CD4-positive, alpha-beta T cell treated with Interleukin-10 for 1 hour (primary cell): ENCODE measurements around the gene PGM5.
"Not testable (repeated sequence)": the region's sequence is repeated elsewhere in the genome, so short reads cannot be mapped to it uniquely, and the experiment has no call there.

Source experiments
- DNase-seq: peaks from one replicate; pipeline ENCODE4 v3.0.0-alpha.2; 2020

PGM5 gene

GRCh38 chr9:68383894-68384293 lies 27.5 kb downstream of the PGM5 start:
- not testable (repeated sequence) for DNase-seq

DNA sequence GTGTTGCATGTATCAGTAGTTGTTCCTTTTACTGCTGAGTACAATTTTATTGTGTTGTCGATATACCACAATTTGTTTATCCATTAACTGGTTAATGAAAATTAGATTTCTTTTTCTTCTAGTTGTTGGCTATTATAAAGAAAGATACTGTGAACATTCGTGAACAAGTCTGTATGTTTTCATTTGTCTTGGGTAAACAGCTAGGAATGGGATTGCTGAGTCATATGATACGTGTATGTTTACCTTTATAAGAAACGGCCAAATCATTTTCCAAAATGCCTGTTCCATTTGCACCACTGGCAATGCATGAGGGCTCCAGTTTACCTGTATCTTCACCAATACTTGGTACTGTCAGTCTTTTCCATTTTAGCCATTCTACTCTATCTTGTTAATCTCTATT lies 33.1 kb downstream of the PGM5 start:
- not testable (repeated sequence) for DNase-seq

GRCh38 chr9:68390737-68391136 lies 34.3 kb downstream of the PGM5 start:
- not testable (repeated sequence) for DNase-seq

DNA sequence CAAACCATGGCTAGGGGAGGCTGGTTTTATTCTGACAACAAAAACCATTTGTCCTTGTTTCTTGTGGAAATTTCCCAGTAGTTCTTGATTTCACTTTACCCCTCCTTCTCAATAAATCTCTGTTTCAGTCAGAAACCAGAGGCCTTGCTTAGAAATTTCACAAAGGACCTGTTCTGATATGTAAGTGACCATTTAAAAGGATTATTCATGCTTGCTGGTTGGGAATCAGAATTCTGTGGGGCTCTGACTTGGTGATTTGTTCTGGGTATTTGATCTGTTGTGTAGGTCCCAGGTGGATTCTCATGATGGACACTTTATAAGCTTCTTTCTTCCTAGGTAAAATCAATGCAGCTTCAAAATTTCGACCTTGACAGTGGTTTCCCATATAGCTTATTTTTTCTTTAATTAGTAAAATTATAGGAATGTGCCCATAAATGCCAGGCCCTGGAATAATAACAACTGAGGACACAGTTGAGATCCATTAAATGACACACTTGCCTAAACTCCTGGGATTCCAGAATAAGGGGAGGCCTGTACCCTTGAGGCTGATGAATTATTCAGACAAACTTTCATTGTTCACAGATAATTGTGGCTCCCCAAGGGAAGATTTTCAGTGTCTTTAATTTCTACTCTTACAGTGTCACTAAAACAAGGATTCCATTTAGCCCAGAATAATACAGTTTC lies 40.1 kb downstream of the PGM5 start:
- DNase-seq = not testable (repeated sequence)

DNA sequence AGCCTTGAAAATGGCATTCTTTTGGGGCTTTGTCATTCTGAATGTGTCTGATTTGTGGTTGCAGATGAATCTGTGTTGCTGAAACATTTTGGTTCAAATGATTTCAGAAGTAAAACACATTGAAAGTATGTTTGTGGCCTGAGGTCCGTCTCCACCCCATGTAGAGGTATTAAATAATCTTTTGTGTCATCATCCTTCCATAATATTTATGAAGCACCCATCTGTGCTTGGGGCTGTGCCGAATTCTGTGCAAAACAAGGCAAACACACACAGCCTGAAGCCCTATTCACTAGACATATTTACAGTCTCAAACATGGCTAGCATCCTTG lies 40.6 kb downstream of the PGM5 start:
- not testable (repeated sequence) for DNase-seq

DNA sequence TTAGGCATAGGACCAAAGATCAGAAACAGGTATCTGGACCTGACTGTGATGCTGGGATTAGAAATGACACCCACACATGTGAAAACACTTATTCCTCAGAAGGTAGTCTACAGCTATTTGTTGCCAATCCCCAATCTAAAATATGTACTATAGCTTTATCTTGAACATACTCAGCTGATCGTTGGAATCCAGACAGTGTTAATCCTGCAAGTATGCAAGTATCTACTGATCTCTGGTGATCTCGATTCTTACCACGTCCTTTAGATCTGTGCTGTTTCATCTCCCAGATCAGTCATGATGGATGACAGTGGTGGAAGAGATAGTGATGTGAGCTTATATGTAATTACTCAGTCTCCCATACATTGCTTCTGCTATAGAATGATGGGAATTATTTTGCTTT lies 41.4 kb downstream of the PGM5 start:
- not testable (repeated sequence) for DNase-seq

- not testable (repeated sequence) for DNase-seq
Observed at GRCh38 chr9:68398324-68398723, 41.9 kb downstream of the PGM5 start.

DNA sequence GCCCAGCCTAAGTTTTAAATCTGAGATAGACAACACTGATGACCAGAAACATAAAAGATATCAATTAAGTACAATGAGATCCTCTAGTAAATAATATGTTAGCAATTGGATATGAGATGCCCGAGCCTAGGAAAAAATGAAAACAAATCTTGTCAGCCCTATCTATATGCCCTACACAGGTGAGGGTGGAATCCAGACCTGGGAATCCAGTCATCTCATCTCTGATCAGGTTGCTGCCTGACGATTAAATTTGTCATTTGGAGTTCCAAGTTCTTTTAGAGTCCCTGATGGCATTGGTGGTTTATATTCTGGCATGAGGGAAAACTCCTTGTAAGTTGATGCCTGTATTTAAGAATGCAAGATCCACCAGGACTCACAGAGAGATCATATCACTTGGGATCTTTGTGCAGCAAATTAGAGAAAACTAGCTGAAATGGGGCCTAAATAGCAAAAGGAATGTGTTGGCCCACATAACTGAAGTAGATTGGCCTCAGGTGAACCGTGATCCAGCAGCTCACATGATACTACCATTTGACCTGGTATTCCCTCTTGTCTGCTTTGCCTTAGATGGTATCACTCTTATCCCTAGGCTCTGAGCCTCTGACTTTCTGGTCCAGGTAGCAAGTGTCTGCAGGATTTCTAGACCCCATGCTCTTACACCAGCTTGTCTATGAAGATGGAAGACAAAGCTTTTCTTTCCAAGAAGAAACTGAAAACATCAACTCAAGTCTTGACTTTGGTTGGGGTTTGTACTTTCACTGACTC lies 48.2 kb downstream of the PGM5 start:
- DNase-seq = not testable (repeated sequence)

DNA sequence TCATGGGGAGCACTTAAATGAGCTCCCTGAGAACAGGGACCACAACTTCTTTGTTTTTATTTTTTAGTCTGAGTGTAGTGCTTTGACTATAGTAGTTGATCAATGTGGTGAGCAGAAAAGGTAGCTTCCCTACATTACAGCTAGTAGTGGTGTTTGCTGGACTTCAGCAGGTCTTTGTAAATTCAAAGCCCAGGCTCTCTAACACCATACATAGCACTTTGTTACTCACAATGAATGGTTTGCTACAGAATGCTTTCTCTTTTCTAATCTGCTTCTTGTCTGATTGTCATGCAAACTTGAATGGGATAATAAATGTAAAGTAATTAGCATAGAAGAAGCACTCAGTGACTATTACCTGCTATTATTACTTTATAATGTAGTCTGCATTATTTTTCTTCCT lies 55.5 kb downstream of the PGM5 start:
- not testable (repeated sequence) for DNase-seq

DNA sequence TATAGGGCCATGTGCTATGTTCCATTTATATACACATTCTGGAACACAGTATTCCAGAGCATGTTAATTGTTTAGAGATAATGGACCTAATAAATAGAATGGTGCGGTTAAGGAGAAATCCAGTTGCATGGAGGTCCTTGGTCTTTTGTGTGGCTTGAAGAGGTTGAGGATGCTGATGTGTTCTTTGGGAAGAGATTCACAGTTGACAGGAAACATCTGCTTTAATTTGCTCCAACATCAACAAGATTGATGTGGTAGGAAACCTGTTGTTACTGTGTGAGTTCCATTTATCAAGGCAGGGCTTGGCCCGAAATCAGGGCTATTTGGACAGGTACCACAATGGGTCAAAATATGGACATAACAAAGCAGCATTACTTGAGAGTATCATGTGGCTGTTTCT lies 56.3 kb downstream of the PGM5 start:
- not testable (repeated sequence) for DNase-seq

DNA sequence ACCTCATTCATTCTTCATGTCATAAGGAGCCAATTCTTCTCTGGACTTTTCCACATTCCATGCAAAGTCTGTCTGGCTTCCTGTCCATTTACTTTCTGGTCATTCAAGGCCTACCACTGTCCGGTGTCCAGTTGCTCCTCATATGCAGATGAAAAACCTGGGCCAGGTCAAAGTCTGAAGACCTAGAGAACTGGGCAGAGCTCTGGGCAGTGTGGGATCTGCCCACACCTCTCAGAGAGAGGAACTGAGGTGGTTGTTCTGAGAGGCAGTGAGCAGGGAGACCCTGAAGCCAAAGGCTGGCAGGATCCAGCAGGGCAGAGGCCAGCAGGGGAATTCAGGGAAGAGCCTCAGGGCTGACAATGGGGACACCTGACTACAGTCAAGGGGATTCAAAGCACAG lies 58.7 kb downstream of the PGM5 start:
- not testable (repeated sequence) for DNase-seq

DNA sequence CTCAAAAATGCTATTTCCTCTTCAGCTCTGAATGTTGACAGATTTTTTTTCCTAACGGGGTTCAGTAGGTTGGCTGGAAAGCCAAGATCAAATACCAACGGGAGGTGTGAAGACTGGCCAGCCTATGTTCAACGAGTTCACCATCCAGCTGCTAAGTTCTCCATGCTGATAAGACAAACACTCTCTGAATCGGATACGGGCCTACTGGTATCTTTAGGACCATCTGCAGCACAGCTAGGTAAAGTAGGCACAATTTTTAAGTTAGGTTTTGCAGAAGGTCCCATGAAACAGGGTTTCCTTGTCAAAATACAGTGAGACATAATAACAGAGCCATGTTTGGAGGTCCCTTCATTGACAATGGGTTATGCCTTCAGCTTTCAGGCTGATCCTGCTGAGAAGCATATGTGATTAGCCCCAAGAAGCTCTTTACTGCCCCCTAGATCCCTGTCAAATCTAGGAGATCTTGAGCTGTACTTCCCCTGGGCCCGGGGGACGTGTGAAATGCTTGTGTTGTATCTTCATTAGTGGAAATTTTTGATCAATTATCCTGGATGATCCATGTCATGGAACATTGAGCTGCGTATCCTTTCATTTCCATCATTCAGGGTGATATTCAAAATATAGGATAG lies 60.6 kb downstream of the PGM5 start:
- DNase-seq = no peak

- DNase-seq = no peak
Observed at GRCh38 chr9:68417762-68418161, 61.4 kb downstream of the PGM5 start.

DNA sequence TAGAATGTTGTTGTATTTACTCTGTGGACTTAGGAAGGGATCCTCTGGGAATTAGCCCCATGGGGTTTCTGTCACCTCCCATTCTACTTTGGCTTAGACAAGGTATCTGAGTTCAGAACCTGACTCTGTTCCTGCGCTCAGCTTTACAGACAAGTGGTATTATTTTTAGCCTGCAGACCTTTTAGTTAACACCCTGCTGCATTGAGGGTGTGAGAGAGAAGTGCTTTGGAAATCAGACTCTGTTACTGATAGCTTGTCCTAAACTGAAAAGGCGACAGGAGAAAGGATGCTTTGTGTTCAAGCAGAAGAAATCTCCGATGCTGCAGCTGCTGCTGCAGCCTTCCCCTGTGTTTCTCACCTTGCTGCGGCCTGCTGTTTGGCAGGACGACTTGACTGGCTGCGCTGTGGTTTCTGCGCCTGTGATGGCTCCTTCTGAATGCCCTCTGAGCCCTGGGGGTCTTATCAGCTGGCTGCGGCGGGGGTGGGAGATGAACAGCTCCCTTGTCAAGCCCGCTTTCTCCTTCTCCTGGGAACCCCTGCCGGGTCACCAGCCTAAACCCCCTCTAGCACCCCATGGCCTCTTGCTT lies 61.9 kb downstream of the PGM5 start:
- DNase-seq = no peak

DNA sequence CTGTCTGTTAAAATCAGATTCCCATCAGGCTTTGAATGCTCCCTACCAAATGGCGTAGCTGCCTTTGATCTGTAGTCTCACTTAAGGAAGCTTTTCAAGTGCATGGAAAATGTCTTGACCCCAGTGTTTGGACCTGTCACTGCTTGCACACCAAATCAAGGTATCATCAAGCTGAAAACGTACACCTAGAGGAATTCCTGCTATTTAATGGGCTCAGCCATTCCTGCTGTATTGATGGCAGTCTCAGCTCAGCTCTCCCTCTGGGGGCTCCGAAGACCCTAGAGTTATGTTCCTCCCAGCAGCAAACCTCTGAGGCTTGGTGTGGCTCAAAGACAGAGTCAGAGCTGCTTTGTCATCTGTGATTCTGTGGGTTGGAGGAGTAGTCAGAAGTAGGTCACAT lies 63.5 kb downstream of the PGM5 start:
- no peak for DNase-seq

GRCh38 chr9:68426755-68427154 lies 70.3 kb downstream of the PGM5 start:
- DNase-seq = no peak

DNA sequence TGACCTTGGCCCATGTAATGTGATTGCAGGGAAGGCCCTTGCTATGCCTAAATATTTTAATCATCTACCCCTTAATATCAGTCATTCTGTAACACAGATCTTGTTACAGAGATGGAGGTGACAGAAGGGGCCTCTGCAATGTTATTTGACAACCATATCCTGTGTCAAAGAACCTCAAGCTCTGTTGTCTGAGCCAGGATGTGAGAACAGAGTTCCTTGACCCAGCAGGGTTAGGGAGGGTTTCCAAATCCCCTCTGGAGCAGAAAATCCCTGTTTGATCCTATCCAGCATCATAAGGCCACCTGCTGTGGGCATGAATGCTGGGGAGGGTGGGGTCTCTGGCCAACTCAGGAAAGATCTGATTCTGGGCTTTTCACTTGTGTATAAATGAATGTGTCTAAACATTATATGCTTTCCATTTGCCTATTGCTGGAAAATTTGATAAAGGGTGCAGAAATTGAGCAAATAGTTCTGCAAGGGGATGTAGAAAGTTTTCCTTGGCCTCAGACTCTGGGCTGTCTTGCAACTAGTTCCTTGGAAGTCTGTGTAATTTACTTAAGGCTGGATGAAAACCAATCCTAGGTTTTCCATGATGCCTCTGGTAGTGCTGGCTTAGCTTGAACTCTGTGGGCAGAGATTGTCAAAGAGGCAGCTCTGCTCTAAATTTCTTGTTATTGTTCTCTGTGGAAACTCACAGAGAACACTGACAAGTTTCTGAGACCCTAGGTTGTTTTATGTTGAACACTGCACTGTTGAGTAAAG lies 71.0 kb downstream of the PGM5 start:
- no peak for DNase-seq

DNA sequence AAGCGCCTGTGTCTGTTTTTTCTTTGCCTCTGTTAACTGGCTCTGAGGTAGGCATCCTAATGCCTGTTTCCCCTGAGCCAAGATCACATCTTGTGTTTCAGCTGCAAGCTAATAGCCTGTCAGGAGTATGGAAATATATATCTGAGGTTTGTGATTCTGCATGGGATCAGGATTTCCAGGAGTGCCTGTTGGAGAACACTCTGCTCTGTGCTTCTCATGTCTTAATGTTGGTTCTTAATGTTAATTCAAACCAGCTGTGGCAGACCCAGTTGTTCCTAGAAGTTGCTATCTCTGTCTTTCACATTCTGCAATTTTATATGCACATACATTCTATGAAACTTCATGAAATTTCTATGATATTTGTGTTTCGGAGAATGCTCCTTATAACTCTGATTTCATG lies 72.1 kb downstream of the PGM5 start:
- DNase-seq = no peak

DNA sequence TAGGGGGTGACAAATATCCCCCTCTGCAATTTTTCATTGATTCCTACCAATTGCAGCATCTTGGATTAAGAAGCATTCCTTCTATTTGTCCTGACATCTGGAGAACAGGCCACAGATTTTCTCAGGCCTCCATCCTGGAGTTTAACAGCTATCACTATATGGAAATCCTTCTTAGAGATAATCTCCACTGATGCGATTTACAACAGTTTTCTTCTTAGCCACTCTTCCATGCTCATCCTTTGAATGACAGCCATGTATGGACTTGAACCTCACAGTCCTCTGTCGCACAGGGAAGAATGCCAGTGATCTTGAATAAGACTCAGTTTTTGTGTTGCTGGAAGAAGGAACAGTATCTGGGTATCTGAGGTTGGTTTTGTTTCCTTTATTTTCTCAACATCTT lies 73.2 kb downstream of the PGM5 start:
- no peak for DNase-seq

DNA sequence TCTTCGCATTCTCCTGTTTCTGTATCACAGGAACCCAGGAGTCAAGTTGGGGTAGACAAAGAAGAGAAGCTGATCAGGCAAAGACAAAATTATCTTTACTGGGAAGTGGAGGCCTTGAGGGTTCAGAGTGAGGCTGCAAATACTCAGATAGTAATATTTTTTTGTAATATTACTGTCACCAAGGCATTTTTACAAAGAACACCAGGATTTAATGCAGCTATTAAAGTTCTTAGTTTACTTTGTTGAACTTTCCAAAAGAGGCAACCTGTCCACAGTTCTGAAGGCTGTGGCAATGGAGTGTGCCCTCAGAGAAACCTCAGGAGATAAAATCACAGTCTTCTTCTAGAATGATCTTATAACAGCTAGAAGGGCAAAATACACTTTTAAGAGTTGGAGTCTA lies 74.9 kb downstream of the PGM5 start:
- DNase-seq = no peak

DNA sequence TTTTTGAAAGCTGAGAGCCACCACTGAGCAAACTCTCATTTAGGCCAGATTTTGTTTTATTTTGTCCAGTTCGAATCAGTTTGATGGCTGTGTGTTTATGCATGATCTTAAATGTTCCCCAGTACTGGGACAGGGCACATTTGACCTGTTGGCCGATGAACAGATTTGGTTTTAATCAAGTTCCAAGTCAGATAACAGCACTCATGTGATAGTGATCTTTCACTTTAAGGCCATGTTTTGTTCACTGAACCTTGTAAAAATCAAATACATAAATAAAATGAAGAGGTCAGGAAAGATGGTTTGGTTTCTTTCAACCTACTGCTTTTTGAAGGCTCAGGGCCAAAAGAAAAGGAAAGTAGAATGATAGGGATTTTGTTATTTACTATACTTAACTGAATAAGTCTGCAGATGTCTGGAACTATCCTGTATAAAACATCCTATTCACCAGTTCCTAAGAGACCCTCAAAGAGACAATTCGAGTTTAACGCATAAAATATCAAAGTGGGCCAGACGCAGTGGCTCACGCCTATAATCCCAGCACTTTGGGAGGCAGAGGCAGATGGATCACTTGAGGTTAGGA lies 77.2 kb downstream of the PGM5 start:
- no peak for DNase-seq

- DNase-seq = no peak
Observed at GRCh38 chr9:68437785-68438184, 81.4 kb downstream of the PGM5 start.

DNA sequence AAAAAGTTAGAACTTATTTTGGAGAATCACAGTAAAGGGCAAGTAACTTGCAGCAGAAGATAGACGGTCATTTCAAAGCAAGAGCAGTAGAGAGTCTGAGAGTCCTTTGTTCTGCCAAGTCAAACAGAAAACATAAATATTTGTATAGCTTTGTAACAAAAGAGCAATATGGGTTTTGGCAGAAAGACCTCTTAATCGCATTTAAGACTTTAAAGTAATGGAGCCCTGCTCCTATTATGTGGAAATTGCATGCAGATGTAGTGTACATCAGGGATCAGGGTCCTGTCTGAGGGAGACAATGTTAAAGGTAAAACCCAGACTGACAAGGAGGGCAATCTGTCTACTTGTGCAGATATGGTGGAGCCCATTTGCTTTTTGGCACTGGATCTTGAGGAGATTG lies 87.2 kb downstream of the PGM5 start:
- DNase-seq = no peak
